GM19351 (cell line): ENCODE measurements around the gene OSBPL3.
A peak's percentile ranks its signal among the peaks of the same experiment; 100 is the strongest.

Experiments used
- ATAC-seq: cut with Tn5 transposase; IDR thresholded peaks from one replicate; pipeline ENCODE4 v1.9.1; 2021; ENCODE audit warnings: mild to moderate bottlenecking, moderate library complexity; ENCODE audit not compliant: unreplicated experiment

Gene OSBPL3

DNA sequence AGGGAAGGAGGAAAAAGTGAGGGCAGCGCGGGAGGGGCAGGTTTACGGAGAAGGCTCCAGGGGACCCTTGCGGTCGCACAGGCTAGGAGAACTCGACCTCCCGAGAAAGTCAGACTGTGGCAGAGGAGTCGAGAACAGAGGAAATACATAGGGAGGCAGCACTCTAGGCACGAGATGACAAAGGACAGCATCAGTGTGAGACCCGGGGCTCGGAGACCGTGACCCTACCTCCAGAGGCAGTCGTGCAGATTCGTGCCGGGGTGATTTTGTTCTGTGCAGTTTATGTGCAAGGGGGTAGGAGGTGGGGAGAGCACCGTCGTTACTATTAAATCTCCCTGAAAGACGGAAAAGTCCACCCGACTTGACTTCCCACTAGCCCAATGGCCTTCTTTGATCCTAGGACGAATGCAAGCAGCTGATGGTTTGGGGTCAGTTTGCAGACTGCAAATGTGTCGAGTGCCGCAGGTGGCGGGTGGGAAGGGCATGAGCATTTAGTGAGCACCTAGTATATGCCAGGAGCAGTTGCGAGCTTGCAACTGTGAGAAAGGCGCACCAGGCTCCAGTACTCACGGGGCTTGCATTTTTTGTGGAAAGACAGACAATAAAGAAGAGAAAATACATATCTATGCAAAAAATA, 674 bp upstream of the OSBPL3 start:
- ATAC-seq, result peak; percentile 16

DNA sequence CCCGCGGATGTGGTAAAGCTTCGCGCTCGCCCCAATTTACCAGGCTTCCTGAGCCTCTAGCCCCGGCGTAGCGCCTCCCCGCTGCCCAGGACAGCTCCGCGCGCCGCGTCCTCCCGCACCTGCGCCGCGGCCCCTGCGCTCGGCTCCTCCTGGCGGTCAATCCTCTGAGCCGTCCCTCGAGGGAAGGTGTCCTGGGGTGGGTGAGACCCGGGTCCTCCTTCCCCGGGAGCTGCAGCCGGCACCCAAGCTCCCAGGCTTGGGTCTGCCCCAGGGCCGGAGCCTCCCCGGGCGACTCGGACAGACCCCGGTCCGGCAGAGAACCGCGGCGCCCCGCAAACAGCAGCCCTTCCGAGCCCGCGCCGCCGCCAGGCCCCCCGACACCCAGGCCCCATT, 512 bp downstream of the OSBPL3 start:
- ATAC-seq, result peak; percentile 53

DNA sequence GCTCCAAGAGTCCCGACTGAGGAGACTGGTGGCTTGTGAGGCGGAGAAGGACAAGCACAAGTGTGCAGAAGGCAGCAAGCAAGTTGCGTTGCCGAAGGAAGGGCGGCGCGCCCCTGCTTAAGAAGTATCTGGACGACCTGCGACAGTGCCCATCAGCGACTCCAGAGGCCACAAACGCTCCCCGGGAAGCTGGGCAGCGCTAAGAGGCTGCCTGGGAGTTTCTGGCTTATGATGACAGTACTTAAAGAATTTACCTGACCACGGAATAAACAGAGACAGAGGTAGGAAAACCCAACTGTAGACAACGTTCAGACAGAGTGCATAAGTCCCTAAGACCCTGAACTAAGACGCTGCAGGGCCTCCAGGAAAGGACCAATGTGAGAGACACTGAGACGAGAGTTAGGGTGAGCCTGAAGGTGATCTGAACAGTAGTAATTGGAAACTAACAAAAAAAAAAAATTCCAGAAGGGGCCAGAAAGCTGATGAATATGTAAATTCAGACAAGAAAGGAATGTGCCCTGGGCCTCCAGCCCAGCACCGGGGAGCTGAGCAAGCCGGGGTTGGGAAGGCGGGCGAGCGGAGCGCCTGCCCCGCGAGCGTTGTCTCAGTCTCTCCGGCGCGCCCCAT, 1.0 kb downstream of the OSBPL3 start:
- peak; percentile 2 for ATAC-seq

DNA sequence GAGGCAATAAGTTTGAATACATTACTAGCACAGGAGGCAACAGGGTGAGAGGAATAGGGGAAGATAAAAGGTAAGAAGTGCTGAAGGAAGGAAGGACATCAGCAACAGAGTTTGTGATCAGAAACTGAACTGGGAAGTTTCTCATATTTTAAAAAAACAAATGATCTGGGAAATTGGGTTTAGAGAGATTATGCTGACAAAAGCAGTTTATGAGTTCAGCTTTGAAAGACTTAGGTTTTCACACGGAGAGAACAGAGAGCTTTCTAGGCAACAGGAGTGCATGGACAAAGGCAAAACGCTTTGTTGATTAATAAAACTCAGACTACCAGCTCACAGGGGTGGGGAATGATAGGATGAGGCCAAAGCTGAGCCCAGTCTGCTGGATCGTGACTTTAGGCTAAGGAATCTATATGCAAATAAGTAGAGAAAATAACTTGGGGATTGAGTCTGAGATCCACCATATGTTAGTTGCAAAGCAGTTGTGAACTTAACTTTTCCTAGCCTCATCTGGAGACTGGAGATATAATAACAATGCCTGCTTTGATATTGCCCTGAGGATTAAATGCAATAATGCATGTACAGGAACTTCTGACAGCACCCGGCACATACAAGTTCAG, 4.2 kb downstream of the OSBPL3 start:
- ATAC-seq, result no peak

DNA sequence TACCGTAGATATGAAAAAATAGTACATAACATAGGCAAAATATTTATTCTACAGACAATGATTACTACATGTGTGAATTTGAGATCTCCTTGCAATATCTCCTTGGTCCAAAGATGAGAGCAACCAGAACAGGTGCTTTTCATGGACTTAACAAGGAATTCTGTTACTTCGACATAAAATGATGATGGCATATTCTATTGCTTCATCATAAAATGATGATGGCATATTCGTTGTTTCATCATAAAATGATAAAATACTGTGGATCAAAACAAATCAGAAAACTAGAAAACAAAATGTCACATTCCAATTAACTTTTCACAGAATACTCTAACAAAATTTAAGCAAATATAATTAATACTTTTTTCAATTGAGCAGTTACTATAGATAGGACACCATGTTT, 4.8 kb downstream of the OSBPL3 start:
- no peak for ATAC-seq

DNA sequence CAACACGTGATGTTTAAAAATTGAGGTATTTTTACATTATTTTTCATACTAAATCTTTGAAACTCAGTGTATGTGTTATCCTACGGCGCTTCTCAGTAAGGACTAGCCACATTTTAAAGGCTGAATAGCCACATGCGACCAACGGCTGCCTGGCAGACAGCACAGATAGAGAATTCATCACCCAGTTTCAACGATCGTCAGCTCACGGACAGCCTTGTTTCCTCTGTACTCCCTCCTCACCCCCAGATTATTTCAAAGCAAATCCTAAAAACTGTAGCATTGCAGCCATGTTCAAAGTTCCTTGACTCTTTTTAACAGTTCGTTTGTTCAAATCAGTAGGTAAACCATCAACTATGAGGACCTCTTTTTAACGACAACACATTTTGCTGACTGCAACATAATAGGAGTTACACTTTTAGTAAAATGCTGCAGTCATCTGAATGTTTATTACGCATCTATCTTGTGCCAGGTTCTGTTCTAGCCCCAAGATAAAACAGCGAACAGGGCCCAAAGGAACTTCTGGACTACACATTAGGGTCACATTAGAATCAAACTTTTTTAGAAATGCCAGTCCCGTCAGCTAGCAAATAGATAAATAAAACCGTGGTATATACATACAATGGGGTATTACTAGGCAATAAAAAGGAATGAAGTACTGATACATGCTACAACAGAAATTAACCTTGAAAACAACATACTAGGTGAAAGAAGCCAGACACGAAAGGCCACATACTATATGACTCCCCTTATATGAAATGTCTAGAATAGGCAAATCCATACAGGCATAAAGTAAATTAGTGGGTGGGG, 5.7 kb downstream of the OSBPL3 start:
- ATAC-seq, result no peak

DNA sequence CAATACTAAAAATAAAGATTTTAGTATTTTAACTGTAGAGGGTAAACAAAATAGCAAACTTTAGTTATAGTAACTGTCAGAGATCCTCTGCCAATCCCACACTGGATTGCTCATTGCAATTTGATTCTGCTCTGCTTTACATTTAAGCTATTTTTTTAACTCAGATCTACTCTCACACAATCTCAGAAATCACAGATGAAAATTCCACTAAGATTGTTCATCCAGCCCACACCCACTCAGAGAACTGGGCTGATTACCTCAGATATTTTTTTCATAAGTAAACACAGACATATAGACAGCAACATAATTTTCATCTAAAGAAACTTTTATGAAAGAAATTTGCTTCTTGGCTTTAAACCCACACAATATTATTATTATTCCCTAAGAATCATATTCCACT, 7.0 kb downstream of the OSBPL3 start:
- no peak for ATAC-seq

DNA sequence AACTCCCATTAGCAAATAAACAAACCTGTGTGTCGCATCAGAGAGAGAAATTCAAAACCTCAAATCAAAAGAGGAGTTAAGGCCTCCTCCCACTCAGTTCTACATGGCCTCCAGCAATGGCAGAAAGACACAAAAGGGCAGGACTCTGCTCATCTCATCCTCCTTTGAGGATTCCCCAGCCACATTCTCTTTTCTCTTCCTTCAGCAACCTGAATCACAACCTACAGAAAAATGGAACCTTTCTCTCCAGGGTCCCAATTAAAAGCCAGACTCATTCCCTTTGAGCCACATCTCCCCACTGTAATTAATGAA, 7.9 kb downstream of the OSBPL3 start:
- ATAC-seq, result no peak

DNA sequence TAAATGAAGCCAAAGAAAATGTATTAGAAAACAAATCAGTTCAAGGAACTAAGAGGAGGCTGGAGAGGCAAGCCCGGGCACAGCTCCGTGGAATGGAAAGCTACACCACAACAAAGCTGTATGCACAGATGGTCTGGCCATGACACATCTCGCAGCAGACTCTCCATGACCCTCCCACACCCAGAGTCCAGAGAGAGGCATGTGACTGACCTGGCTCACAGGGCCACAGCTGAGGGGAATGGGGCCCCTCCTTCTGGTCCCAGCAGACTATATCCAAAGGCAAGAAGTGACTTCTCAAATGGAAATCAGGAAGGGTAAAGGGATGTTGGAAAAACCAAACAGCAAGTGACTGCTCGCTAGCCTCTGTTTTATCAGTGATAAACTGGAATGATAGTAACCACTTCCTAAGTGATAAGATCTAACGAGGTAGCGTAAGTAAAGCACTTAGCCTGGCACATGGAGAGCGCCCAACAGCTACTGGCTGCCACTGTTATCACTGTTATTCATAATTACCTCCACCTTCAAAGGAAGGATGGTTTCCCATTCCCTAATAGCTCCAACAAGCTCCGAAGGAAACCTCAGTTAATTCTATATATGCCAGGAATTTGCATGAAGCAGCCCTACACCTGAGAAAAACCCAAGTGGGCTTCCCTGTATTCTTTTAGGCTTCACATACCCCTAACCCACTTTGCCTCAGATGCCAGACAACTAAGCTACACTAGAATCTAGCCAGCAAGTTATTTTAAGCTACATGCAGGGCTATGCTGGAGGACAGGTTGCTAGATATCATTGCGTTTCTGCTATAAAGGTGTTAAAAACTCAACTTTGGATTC, 8.4 kb downstream of the OSBPL3 start:
- no peak for ATAC-seq

DNA sequence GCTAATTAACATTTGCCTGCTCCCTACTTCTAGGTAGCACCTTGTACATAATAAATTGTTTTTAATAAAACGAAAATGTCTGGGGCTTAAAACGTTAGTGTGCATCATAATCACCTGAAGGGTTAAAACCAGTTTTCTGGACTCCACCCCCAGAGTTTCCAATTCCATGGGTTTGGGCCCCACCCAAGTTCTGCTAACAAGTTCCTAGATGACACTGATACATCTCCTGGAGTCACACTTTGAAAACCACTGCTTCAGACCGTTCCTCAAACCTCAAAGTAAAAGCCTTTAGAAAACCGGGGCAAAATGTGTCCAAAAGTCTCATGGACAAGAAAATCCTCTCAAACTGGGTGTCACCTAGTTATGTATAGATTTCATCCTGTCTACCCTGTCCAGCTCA, 9.3 kb downstream of the OSBPL3 start:
- ATAC-seq, result no peak

DNA sequence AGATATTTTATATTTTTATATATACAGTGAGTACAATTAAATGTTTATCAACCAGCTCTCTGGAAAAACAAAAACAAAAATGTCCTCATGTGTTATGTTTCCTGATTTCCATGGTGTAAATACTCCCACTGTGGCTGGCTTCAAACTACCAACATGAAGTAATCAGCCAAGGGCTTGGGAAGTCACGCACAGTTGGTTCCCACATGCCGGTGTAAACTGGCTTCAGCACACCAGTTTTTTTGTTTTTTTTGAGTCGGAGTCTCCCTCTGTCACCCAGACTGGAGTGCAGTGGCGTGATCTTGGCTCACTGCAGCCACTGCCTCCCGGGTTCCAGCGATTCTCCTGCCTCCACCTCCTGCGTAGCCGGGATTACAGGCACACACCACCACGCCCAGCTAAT, 11.8 kb downstream of the OSBPL3 start:
- no peak for ATAC-seq

DNA sequence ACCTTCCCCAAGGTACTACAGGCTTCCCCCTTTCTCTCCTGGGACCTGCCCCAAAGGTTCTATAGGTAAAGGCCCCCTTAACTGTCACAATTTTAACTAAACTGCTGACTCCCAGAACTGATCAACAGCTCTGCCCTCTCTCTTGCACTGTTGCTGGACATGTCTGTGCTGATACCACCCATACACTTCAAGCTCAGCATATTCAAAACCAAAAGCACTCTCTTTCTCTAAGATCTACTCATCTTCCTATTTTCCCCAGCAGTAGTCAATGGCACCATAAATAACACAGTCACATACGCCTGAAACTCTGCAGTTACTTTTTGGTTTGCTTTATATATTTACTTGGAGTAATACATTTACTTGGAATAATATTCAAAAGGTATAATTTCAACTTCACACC, 12.3 kb downstream of the OSBPL3 start:
- no peak for ATAC-seq

DNA sequence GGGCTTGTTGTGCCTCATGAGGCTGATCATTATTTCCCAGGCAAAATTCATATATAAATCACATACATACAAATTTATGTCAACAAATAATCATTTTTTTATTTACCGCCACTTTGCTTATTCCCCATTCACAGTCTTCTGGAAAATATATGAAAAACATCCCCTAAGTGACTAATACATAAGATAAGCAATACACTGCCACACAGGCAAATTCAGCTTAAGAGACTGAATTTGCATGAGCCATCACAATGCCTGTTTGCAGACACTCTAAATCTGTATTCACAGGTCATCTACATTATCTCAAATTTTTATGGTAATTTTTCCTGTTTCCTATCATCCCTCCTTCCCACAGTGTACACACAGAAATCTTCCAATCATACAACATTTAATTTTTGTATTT, 13.2 kb downstream of the OSBPL3 start:
- no peak for ATAC-seq

DNA sequence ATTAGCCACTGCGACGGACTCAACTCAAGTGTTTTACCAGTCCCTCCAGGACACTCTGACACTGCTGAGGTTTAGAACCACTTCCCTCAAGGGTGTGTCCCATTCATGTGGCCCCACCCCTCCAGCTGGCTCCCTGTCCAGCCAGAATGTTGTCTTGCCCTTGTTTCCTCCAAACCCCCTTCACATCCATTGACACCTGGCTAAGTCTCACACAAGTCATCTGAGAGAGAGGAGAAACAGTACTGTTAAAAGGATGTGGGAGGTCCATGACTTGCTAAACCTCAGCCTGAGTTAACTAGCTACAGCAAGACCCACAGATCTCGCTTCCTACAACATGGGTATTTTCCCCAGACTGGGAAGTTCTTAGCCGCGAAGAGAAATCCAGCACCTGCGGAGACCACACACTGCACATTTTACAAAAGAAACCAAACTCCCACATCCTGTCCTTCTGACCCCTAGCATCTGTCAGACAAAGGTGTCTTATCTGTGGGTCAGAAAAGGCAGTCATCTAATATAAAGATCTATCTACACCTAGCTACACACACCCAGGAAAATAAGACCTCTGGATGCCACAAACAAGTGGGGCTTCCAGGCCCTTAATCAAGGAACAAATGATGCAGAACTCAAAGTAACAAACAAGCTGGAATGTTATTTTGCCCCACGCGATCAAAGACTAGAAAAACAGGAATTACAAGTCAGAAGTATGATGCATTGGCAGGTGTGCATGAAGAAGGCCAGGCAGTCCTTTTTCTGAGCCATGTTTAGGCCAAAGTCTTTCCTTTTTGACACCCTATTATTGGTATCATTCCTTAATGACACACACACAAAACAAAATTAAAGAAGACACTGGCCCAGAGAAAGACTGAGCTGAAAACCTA, 13.9 kb downstream of the OSBPL3 start:
- ATAC-seq, result peak; percentile 76

DNA sequence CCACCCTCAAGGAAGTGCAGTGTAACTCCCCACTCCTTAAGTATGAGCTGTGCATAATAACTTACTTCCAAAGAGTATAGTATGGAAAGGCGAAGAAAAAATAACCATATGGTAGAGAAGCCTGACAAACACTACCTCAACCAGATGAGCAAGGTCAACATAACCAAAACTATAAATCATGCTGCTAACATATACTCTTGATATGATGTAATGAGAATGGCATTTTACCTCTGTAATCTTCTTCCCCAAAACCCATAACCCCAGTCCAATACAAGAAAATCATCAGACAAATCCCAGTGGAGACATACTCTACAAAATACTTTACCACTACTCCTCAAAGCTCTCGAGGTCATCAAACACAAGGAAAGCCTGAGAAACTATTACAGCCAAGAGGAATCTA, 15.8 kb downstream of the OSBPL3 start:
- no peak for ATAC-seq

DNA sequence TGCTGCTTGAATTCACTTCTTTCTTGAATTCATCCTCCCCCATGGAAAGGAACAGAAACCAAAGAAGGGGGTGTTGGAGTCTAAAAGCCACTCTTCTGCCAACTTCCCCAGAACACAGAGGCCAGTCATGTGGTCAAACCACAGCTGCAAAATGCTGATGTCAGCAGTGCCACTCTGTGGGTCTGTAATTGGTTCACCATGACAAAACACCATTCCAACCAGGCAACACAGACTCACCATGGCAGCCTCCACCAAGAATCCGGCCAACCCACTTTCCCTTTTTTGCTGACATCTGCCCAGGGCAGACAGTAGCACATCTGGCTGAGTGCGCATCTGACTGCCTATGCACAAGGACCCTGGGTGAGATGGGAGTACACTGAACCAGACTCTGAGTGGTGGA, 16.8 kb downstream of the OSBPL3 start:
- peak; percentile 25 for ATAC-seq

DNA sequence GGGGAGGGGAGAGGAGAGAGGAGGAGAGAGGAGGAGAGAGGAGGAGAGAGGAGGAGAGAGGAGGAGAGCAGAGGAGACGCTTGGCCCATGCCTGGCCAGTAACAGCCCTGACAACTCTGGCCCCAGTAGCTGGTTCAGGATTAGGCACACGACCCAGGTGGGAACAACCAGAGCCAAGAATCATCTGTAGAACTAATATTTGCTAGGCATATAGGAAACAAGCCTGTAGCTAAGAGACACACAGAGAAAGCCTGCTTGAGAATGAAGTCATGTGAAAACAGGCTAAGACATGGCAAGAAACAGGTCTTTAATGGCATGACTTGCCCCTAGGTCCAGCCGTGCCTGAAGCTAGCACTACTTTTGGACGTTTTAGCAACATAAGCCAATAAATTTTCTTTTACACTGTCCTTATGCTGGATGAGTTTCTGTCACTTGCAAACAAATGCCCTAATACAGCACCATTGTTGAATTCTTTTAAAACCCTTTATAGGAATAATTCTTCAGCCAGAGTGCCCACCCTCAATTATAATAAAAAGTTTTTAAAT, 17.5 kb downstream of the OSBPL3 start:
- ATAC-seq, result no peak

DNA sequence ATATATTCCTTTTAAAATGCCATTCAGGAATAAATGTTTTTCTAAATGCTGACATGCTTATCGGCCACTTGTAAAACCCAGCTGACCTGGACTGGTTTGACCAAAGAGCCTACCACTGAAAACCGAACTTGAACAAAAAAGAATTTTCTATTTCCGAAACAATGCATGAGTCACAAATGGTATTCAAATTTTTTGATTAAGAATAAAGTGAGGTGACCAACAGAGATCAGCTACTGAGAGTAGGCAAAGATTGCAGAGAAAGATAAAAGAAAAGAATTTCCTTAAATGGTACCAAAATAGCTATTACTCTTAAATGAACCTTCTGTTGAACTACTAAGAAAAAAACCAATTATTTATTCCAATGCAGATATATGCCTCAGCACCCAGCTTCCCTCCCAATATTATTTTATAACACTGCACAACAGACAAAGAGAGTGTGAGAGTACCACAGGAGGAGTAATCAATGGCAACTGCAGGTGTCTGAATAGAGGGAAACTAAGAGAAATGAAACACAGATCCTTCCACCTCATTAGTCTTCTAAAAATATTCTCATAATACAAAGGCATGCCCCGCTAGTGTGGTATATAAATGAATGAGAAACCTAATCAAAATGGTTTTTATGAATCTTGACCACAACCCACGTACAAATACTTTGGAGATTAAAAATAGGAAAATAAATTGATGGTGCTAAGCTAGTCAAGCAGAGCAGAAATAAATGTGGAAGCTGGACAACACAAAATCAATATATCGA, 20.1 kb downstream of the OSBPL3 start:
- ATAC-seq, result no peak

DNA sequence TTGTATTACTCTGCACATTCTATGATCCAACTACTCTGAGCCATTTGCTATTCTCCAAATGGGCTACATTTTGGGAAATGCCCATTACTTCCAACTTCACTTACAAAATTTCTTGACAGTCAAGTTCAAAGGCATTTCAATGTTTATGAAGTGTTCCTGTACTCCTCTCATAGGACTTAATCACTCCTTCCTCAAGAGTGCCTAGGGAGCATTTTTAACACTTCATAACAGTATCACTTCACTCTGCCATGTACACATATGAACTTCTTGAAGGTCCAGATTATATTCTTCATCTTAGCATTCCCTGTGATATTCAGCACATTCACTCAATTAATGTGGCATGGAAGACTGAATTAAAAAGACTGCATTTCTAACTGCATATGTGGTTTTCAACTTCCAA, 21.6 kb downstream of the OSBPL3 start:
- no peak for ATAC-seq
